ENCODE data around the gene FERMT3.

Gene FERMT3

DNA sequence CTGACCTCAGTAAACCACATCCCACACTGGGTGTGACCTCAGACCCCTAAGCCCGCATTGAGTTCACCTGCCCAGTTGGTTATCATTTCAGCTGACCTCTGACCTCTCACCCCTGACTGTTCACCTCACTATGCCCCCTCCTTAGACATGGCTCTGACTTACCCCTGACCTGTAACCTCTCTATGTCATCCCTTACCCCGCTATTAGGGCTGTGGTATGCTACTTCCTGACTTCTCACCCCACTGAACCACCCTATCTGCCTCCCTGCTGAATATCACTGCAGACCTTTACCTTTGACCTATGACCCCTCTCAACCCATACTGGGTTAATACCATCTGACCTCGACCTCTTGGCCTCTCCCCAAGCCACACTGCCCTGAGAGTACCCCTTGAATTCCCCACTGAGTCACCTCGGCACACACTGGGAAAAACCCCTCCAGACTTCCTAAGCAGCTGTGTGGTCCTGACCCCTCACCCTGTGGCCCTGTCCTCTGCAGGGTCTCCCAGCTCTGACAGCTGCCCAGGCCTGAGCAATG, 53.1 kb downstream of the FERMT3 start:
- no peaks in the 10 kb centered on the region for H3K36me3 ChIP-seq (ENCODE audit: control insufficient read depth, insufficient read depth, low read length)
- H3K79me2 ChIP-seq, result no peaks in the 10 kb centered on the region
- H3K9ac ChIP-seq, result no peak overlapping the region
- TF ChIP-seq, protein P1, sequence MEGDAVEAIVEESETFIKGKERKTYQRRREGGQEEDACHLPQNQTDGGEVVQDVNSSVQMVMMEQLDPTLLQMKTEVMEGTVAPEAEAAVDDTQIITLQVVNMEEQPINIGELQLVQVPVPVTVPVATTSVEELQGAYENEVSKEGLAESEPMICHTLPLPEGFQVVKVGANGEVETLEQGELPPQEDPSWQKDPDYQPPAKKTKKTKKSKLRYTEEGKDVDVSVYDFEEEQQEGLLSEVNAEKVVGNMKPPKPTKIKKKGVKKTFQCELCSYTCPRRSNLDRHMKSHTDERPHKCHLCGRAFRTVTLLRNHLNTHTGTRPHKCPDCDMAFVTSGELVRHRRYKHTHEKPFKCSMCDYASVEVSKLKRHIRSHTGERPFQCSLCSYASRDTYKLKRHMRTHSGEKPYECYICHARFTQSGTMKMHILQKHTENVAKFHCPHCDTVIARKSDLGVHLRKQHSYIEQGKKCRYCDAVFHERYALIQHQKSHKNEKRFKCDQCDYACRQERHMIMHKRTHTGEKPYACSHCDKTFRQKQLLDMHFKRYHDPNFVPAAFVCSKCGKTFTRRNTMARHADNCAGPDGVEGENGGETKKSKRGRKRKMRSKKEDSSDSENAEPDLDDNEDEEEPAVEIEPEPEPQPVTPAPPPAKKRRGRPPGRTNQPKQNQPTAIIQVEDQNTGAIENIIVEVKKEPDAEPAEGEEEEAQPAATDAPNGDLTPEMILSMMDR (IDR thresholded peaks at IDR 0.05), result no peak
- H3K4me3 ChIP-seq (ENCODE audit: low read depth, low read length), result no peak overlapping the region
- peaks cover 18% of the 10 kb centered on the region for H3K4me1 ChIP-seq
- H2AFZ ChIP-seq, result no peak overlapping the region
- H3K9me3 ChIP-seq (ENCODE audit: control insufficient read depth, low read length), result no peaks in the 10 kb centered on the region
- no peak overlapping the region for H3K27ac ChIP-seq
- no peak overlapping the region for H3K4me2 ChIP-seq (ENCODE audit: low read length)
- H3K27me3 ChIP-seq (ENCODE audit: control insufficient read depth, insufficient read depth, low read length), result no peaks in the 10 kb centered on the region

DNA sequence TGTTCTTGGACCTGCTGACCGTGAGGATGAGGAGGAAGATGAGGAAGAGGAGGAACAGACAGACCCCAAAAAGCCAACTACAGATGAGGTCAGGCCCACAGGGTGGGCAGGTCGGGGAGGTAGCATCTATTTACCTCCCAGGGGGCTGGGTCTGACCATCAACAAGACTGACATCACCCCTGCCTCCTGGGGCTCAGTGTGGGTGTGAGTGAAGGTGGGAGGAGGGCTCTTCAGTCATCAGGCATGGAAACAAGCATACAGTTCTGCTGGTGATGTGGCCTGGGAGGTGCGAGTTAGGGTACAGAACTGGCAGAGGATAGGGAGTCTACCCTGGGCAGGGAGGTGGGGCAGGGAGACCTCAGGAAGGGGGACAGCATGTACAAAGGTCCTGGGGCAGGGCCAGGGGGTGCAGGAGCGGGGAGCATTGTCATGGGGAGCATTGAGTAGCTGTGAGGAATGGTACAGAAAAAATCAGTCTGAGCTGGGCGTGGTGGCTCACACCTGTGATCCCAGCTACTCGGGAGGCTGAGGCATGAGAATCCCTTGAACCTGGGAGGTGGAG, 53.7 kb downstream of the FERMT3 start:
- Histone ChIP-seq H3K4me1 (peaks cover 12% of the 10 kb centered on the region), H3K27me3 (ENCODE audit: control insufficient read depth, insufficient read depth, low read length) (no peaks in the 10 kb centered on the region), H3K27ac (no peak overlapping the region), H3K4me2 (ENCODE audit: low read length) (no peak overlapping the region), H3K9me3 (ENCODE audit: control insufficient read depth, low read length) (no peaks in the 10 kb centered on the region), H3K36me3 (ENCODE audit: control insufficient read depth, insufficient read depth, low read length) (no peaks in the 10 kb centered on the region), H3K4me3 (ENCODE audit: low read depth, low read length) (no peak overlapping the region), H2AFZ (no peak overlapping the region), H3K79me2 (no peaks in the 10 kb centered on the region), H3K9ac (no peak overlapping the region)
- TF ChIP-seq, protein P1 (IDR thresholded peaks at IDR 0.05), result no peak

DNA sequence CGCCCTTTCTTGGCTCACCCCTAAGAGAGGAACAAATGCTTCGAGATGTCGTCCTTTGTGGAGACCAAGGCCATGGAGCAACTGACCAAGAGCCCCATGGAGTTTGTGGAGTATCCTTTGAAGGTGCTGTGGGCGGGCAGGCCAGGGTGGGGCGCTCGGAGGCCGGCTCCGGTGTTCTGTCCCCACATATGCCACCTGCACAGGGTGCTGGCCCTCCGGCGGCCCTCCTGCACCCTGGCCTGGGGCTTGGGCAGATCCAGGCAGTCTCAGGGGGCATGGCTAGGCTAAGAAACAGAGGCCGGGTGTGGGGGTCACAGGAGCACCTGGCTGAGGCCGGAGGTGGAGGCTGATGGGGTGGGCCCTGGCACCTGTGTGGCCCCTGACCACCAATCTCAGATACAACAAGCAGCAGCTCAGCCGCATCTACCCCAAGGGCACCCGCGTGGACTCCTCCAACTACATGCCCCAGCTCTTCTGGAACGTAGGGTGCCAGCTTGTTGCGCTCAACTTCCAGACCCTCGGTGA, 55.1 kb downstream of the FERMT3 start:
- Histone ChIP-seq H3K9me3 (ENCODE audit: control insufficient read depth, low read length) (no peaks in the 10 kb centered on the region), H3K27ac (no peak overlapping the region), H3K79me2 (no peaks in the 10 kb centered on the region), H2AFZ (no peak overlapping the region), H3K27me3 (ENCODE audit: control insufficient read depth, insufficient read depth, low read length) (no peaks in the 10 kb centered on the region), H3K36me3 (ENCODE audit: control insufficient read depth, insufficient read depth, low read length) (no peaks in the 10 kb centered on the region), H3K4me2 (ENCODE audit: low read length) (no peak overlapping the region), H3K4me3 (ENCODE audit: low read depth, low read length) (no peak overlapping the region), H3K9ac (no peak overlapping the region), H3K4me1 (no peaks in the 10 kb centered on the region)
- TF ChIP-seq, protein P1 (IDR thresholded peaks at IDR 0.05), result no peak

DNA sequence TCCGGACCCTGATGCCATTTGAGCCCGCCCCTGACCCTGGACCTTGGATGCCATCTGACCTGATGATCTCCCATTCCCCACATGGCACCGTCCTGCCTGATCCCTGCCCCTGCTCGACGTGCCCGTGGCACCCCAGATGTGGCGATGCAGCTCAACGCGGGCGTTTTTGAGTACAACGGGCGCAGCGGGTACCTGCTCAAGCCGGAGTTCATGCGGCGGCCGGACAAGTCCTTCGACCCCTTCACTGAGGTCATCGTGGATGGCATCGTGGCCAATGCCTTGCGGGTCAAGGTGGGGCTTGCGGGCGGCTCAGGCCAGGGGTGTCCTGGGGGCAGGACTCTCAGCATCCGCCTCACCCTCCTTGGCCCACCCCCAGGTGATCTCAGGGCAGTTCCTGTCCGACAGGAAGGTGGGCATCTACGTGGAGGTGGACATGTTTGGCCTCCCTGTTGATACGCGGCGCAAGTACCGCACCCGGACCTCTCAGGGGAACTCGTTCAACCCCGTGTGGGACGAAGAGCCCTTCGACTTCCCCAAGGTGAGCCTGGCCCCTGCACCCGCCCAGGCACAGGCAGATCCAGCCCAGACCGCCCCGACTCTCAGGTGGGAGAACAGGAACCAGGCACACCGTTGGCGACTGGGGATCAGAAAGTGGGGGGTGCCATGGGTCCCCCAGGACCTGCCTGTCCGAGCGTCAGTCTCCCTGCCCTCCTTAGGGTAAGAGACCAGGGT, 55.9 kb downstream of the FERMT3 start:
- H3K27ac ChIP-seq, result no peak overlapping the region
- no peak overlapping the region for H3K9ac ChIP-seq
- no peaks in the 10 kb centered on the region for H3K4me1 ChIP-seq
- TF ChIP-seq, protein P1 (IDR thresholded peaks at IDR 0.05), result no peak
- no peaks in the 10 kb centered on the region for H3K27me3 ChIP-seq (ENCODE audit: control insufficient read depth, insufficient read depth, low read length)
- no peak overlapping the region for H3K4me2 ChIP-seq (ENCODE audit: low read length)
- H2AFZ ChIP-seq, result no peak overlapping the region
- H3K36me3 ChIP-seq (ENCODE audit: control insufficient read depth, insufficient read depth, low read length), result no peaks in the 10 kb centered on the region
- H3K79me2 ChIP-seq, result no peaks in the 10 kb centered on the region
- no peak overlapping the region for H3K4me3 ChIP-seq (ENCODE audit: low read depth, low read length)
- no peaks in the 10 kb centered on the region for H3K9me3 ChIP-seq (ENCODE audit: control insufficient read depth, low read length)

Measured in parathyroid adenoma (tissue), 2 donors.